H7 (cell line): ENCODE data around the gene DENND1A. TPM values are rescaled to one million over a fixed set of nuclear protein-coding genes. Genes with fewer than 3 reads are reported as not detected.
"Not testable (repeated sequence)": the region's sequence is repeated elsewhere in the genome, so short reads cannot be mapped to it uniquely, and the experiment has no call there.

Experiments used
- DNase-seq: peaks from one replicate; pipeline ENCODE4 v3.0.0; 2012
- H3K27me3 ChIP-seq: 2 replicates; pipeline ENCODE4 v1.6.0; 2011; ENCODE audit warnings: mild to moderate bottlenecking, low read length; ENCODE audit not compliant: control insufficient read depth, insufficient read depth
- H3K36me3 ChIP-seq: replicated peaks from 2 replicates; pipeline ENCODE4 v1.5.1; 2011; ENCODE audit warnings: low read length; ENCODE audit not compliant: control insufficient read depth, insufficient read depth
- H3K4me3 ChIP-seq: 2 replicates; pipeline ENCODE4 v1.5.1; 2011; ENCODE audit warnings: low read depth, mild to moderate bottlenecking, control low read depth, low read length, moderate library complexity; ENCODE audit not compliant: insufficient read depth
- total RNA-seq: library from RNA; depleted of rRNA; stranded (reverse); fragments of >200 nt; shearing (Covaris generic); gene quantifications from 2 replicates; pipeline ENCODE4 v1.2.3, GENCODE V29; 2014

The DENND1A gene
- total RNA-seq, 1 experiment from 2014 or later: 10.9 TPM

GRCh38 chr9:123843703-123844102 lies 86.2 kb downstream of the DENND1A start:
- Histone ChIP-seq H3K36me3 (no peaks in the 10 kb centered on the region), H3K4me3 (no peak overlapping the region), H3K27me3 (no peaks in the 10 kb centered on the region)
- no peak for DNase-seq

- Histone ChIP-seq H3K36me3 (no peaks in the 10 kb centered on the region), H3K4me3 (no peak overlapping the region), H3K27me3 (no peaks in the 10 kb centered on the region)
- no peak for DNase-seq
These were observed 94.1 kb downstream of the DENND1A start for GRCh38 chr9:123835821-123836220.

GRCh38 chr9:123834889-123835562 lies 94.9 kb downstream of the DENND1A start:
- Histone ChIP-seq H3K36me3 (no peaks in the 10 kb centered on the region), H3K4me3 (no peak overlapping the region), H3K27me3 (no peaks in the 10 kb centered on the region)
- DNase-seq: no peak

GRCh38 chr9:123834218-123834888 lies 95.6 kb downstream of the DENND1A start:
- Histone ChIP-seq H3K27me3 (no peaks in the 10 kb centered on the region), H3K4me3 (no peak overlapping the region), H3K36me3 (no peaks in the 10 kb centered on the region; the same call in 1 of the 2 replicates)
- DNase-seq: no peak

- Histone ChIP-seq H3K27me3 (no peaks in the 10 kb centered on the region), H3K4me3 (no peak overlapping the region), H3K36me3 (no peaks in the 10 kb centered on the region; the same call in 1 of the 2 replicates)
- DNase-seq: no peak
These were observed 96.9 kb downstream of the DENND1A start for GRCh38 chr9:123832858-123833650.

- Histone ChIP-seq H3K27me3 (no peaks in the 10 kb centered on the region), H3K4me3 (no peak overlapping the region), H3K36me3 (no peaks in the 10 kb centered on the region; the same call in 1 of the 2 replicates)
- DNase-seq: no peak
These were observed 97.8 kb downstream of the DENND1A start for GRCh38 chr9:123832176-123832575.

GRCh38 chr9:123828449-123828848 lies 101.5 kb downstream of the DENND1A start:
- DNase-seq: no peak
- no peaks in the 10 kb centered on the region for H3K27me3 ChIP-seq
- H3K4me3 ChIP-seq: no peak overlapping the region
- no peaks in the 10 kb centered on the region; the same call in 1 of the 2 replicates for H3K36me3 ChIP-seq

GRCh38 chr9:123825342-123826060 lies 104.4 kb downstream of the DENND1A start:
- DNase-seq: peak; percentile 14
- H3K4me3 ChIP-seq: no peak overlapping the region
- H3K36me3 ChIP-seq: no peaks in the 10 kb centered on the region; the same call in 1 of the 2 replicates
- H3K27me3 ChIP-seq: no peaks in the 10 kb centered on the region

- Histone ChIP-seq H3K4me3 (no peak overlapping the region), H3K36me3 (no peaks in the 10 kb centered on the region), H3K27me3 (no peaks in the 10 kb centered on the region)
- DNase-seq: no peak
These were observed 106.6 kb downstream of the DENND1A start for GRCh38 chr9:123823194-123823947.

- H3K36me3 ChIP-seq: no peaks in the 10 kb centered on the region
- no peak overlapping the region for H3K4me3 ChIP-seq
- no peaks in the 10 kb centered on the region for H3K27me3 ChIP-seq
- no peak for DNase-seq
These were observed 108.3 kb downstream of the DENND1A start for GRCh38 chr9:123821619-123822018.

GRCh38 chr9:123820139-123820538 lies 109.8 kb downstream of the DENND1A start:
- Histone ChIP-seq H3K27me3 (no peaks in the 10 kb centered on the region), H3K36me3 (no peaks in the 10 kb centered on the region), H3K4me3 (no peak overlapping the region)
- DNase-seq: no peak

- Histone ChIP-seq H3K36me3 (no peaks in the 10 kb centered on the region), H3K27me3 (no peaks in the 10 kb centered on the region), H3K4me3 (no peak overlapping the region)
- DNase-seq: no peak
These were observed 113.0 kb downstream of the DENND1A start for GRCh38 chr9:123816817-123817472.

- not testable (repeated sequence) for H3K27me3 ChIP-seq
These were observed 114.1 kb downstream of the DENND1A start for GRCh38 chr9:123815856-123816255.

More at GRCh38 chr9:123815856-123816255, 114.1 kb downstream of the DENND1A start:
- not testable (repeated sequence) for H3K36me3 ChIP-seq, H3K4me3 ChIP-seq, DNase-seq
